Lower lobe of right lung (tissue), 2 donors: ENCODE measurements around the gene ACTL10. TPM values are rescaled to one million over a fixed set of nuclear protein-coding genes. Genes with fewer than 3 reads are reported as not detected.

Source experiments
- ATAC-seq, 2 donors: fragments of 200-7000 bp; cut with Tn5 transposase; one replicate each; pipeline ENCODE4 v1.9.1; 2020 to 2022; ENCODE audit warnings: mild to moderate bottlenecking in 2 of 2, moderate library complexity in 2 of 2
- DNase-seq: peaks from one replicate; pipeline ENCODE4 v3.0.0-alpha.2; 2020
- H3K27ac ChIP-seq: fragments of 200-600 bp; one replicate; pipeline ENCODE4 v1.8.0; 2022
- H3K27me3 ChIP-seq: fragments of 200-600 bp; one replicate; pipeline ENCODE4 v1.8.0; 2022; ENCODE audit warnings: low read depth
- H3K36me3 ChIP-seq: fragments of 200-600 bp; one replicate; pipeline ENCODE4 v1.8.0; 2022; ENCODE audit warnings: mild to moderate bottlenecking
- H3K4me1 ChIP-seq: fragments of 200-600 bp; one replicate; pipeline ENCODE4 v1.8.0; 2022
- H3K4me3 ChIP-seq: fragments of 200-600 bp; one replicate; pipeline ENCODE4 v1.8.0; 2022; ENCODE audit warnings: mild to moderate bottlenecking
- H3K9me3 ChIP-seq: fragments of 200-600 bp; one replicate; pipeline ENCODE4 v1.8.0; 2022
- CTCF ChIP-seq: fragments of 200-600 bp; IDR thresholded peaks from one replicate; pipeline ENCODE4 v1.8.0; 2022; ENCODE audit warnings: antibody characterized with exemption, mild to moderate bottlenecking
- intact Hi-C: fragments of 100-400 bp; cut with DNase I; formaldehyde crosslinking; loops from one replicate; pipeline ENCODE4 v1.11.0; 2022
- total RNA-seq: library from RNA; stranded (reverse); fragmentation: NEBNext Ultra II Directional; extraction: Animal tissue kit (Norgen Biotek cat#: 25700); gene quantifications from one replicate; pipeline ENCODE4 v1.2.1, GENCODE V29; 2021
- donor health status: DM: no; HTN: yes; CAD: no; lungs with severe emphysema.

The ACTL10 gene
- total RNA-seq, 1 donor from 2014 or later = 1.3 TPM

DNA sequence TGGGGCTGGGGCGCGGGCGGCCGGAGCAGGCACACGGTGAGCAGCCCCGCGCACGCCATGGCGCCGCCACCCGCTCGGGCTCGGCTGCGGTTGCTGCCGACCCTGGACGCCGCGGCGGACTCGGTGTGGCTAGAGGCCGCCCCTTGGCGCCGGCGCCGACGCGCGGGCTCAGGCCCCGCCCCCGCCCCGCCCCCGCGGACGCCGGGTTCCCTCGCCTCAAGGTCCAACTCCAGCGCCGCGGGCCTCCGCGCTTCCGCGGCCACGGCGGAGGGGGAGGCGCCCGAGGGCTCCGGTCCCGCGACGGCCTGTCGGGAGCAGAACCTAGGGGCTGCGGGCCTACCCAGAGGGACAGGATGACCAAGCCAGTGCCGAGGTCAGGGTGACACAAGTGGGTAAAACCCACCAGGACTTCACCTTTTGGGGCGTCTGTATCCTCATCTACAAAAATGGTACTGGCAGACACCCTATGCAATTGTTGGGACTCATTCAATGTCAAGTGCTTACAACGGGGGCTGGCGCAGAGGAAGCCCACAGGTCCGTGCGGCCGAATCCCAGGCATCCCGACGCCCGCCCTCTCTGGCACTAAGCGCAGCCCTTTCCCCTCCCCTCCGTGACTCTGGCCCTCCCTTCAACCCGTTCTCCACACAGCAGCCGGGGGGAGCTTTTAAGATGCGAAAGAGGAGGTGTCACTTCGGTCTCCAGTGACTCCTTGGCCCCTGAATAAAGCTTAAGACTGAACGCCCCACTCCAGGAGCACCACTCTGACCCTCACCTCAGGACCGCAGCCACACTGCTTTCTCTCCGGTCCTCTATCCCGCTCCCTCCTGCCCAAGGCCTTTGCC is 7.8 kb downstream of the ACTL10 start, which contains the start of gene NECAB3:
TSS of gene NECAB3 (minus strand) at position 135 of the 842 bp plus-strand sequence. CDS start at position 59, 76 bp downstream.
- Histone ChIP-seq H3K27ac (peak within 1 kb of the TSS; percentile 83), H3K36me3 (peaks cover 6% of the 10 kb centered on the region), H3K9me3 (no peaks in the 10 kb centered on the region), H3K4me3 (peak within 1 kb of the TSS; percentile 67), H3K4me1 (peaks cover 36% of the 10 kb centered on the region), H3K27me3 (no peaks in the 10 kb centered on the region)
- peak; percentile 87 for DNase-seq
- intact Hi-C loops = no loop called here
- peak; percentile 92 to 94 for ATAC-seq
- no peak for TF ChIP-seq CTCF

GRCh38 chr20:33675136-33675959 is 8.6 kb downstream of the ACTL10 start:
- Histone ChIP-seq H3K36me3 (peaks cover 6% of the 10 kb centered on the region), H3K9me3 (no peaks in the 10 kb centered on the region), H3K27me3 (no peaks in the 10 kb centered on the region), H3K27ac (peak overlapping the region; percentile 83), H3K4me3 (peak overlapping the region; percentile 67), H3K4me1 (peaks cover 36% of the 10 kb centered on the region)
- ATAC-seq (peak; percentile 1 to 15), DNase-seq (no peak)
- TF ChIP-seq CTCF = no peak
- intact Hi-C loops = no loop called here

- Histone ChIP-seq H3K4me3 (no peak overlapping the region), H3K4me1 (peaks cover 36% of the 10 kb centered on the region), H3K27me3 (no peaks in the 10 kb centered on the region), H3K27ac (peak overlapping the region; percentile 83), H3K36me3 (peaks cover 4% of the 10 kb centered on the region), H3K9me3 (no peaks in the 10 kb centered on the region)
- ATAC-seq (no peak), DNase-seq (no peak)
- TF ChIP-seq CTCF = no peak
- intact Hi-C loops = no loop called here
These were observed 9.4 kb downstream of the ACTL10 start for GRCh38 chr20:33676121-33676520.

- Histone ChIP-seq H3K27me3 (no peaks in the 10 kb centered on the region), H3K4me1 (peaks cover 36% of the 10 kb centered on the region), H3K27ac (peak overlapping the region; percentile 32), H3K4me3 (no peak overlapping the region), H3K9me3 (no peaks in the 10 kb centered on the region), H3K36me3 (no peaks in the 10 kb centered on the region)
- ATAC-seq = no peak
- DNase-seq = no peak
- intact Hi-C loops = no loop called here
- TF ChIP-seq CTCF = no peak
These were observed 10.2 kb downstream of the ACTL10 start for GRCh38 chr20:33676652-33677645.
